Sigmoid colon (tissue), 7 donors: ENCODE data around the gene MYLK4. TPM values are rescaled to one million over a fixed set of nuclear protein-coding genes. Genes with fewer than 3 reads are reported as not detected.

ENCODE experiments used
- DNase-seq: peaks from one replicate; pipeline ENCODE4 v3.0.0-alpha.2; 2019
- H3K27ac ChIP-seq, 4 donors: fragments of 200-600 bp; sonication (generic); one replicate each; pipeline ENCODE4 v1.5.1; 2016 to 2019; ENCODE audit warnings: mild to moderate bottlenecking in 1 of 4
- H3K27me3 ChIP-seq, 3 donors: fragments of 200-600 bp; sonication (generic); one replicate each; pipeline ENCODE4 v1.5.1; 2019; ENCODE audit warnings: mild to moderate bottlenecking in 1 of 3
- H3K36me3 ChIP-seq, 4 donors: fragments of 200-600 bp; sonication (generic); one replicate each; pipeline ENCODE4 v1.5.1; 2016 to 2019
- H3K4me1 ChIP-seq, 4 donors: fragments of 200-600 bp; sonication (generic); one replicate each; pipeline ENCODE4 v1.5.1; 2017 to 2019
- H3K4me3 ChIP-seq, 4 donors: fragments of 200-600 bp; sonication (generic); one replicate each; pipeline ENCODE4 v1.5.1; 2017 to 2019; ENCODE audit warnings: mild to moderate bottlenecking in 2 of 4, moderate library complexity in 1 of 4
- H3K9me3 ChIP-seq, 4 donors: fragments of 200-600 bp in 3 of 4; sonication (generic) in 3 of 4; one replicate each; pipeline versions ENCODE4 v1.5.1 to v1.6.1; 2013 to 2019
- CTCF ChIP-seq, 4 experiments: fragments of 450-650 bp in 3 of 4; fragments of 200-600 bp in 1 of 4; IDR thresholded peaks; one replicate each; pipeline ENCODE4 v1.5.1; 2016 to 2019; ENCODE audit warnings: antibody characterized with exemption in 4 of 4, mild to moderate bottlenecking in 3 of 4, moderate library complexity in 2 of 4
- EP300 ChIP-seq, 4 donors: sonication (generic); formaldehyde crosslinking; IDR thresholded peaks; one replicate each; pipeline ENCODE4 v1.6.1; 2017; ENCODE audit warnings: antibody characterized with exemption in 4 of 4
- POLR2A ChIP-seq, 2 donors: fragments of 450-650 bp; IDR thresholded peaks; one replicate each; pipeline ENCODE4 v1.6.1; 2016; ENCODE audit warnings: antibody characterized with exemption in 2 of 2, mild to moderate bottlenecking in 2 of 2, moderate library complexity in 2 of 2
- POLR2AphosphoS5 ChIP-seq, 4 donors: sonication (generic); formaldehyde crosslinking; IDR thresholded peaks; one replicate each; pipeline ENCODE4 v1.6.1; 2017; ENCODE audit warnings: antibody characterized with exemption in 4 of 4
- WGBS, 2 donors: extraction: QIAGEN DNeasy Blood & Tissue Kit; methylation state at CpG; one replicate each; pipeline ENCODE4 v1.1.7; 2013; 5-methylcytosine and 5-hydroxymethylcytosine counted together
- intact Hi-C: fragments of 100-400 bp; cut with DNase I; formaldehyde crosslinking; loops from one replicate; pipeline ENCODE4 v1.15.1; 2023
- polyA plus RNA-seq, 3 donors: library from polyadenylated mRNA; stranded (reverse); fragments of 200-250 nt; gene quantifications; one replicate each; pipeline ENCODE4 v1.2.3, GENCODE V29; 2013
- total RNA-seq, 4 donors: library from RNA; depleted of rRNA; stranded (reverse); fragments of >200 nt; gene quantifications; one replicate each; pipeline ENCODE4 v1.1.0, GENCODE V29; 2016
- donor health status: healthy with polysubstance abuse.
- donor health status: Bipolar disorder and iron deficiency.
- donor health status: healthy.

The MYLK4 gene
- total and polyA plus RNA-seq, 7 donors: under 0.01 to 1.1 (median 0.32) TPM; not detected in 1

- DNase-seq: no peak
- Histone ChIP-seq H3K27me3 (no peaks in the 10 kb centered on the region), H3K4me1 (peaks cover 0 to 35% (median 25%) of the 10 kb centered on the region in 4 donors), H3K27ac (no peak overlapping the region), H3K9me3 (peaks cover 0 to 10% (median 0%) of the 10 kb centered on the region in 4 donors), H3K4me3 (no peak overlapping the region), H3K36me3 (no peaks in the 10 kb centered on the region)
- intact Hi-C loops: no loop called here
- WGBS, 2 donors: 92 to 93% methylated on average over 5 of the region's 5 CpGs
- no peak for TF ChIP-seq POLR2AphosphoS5 (IDR thresholded peaks at IDR 0.05)
Measured at GRCh38 chr6:2712102-2712501, 38.6 kb downstream of the MYLK4 start.

- Histone ChIP-seq H3K9me3 (peaks cover 0 to 10% (median 0%) of the 10 kb centered on the region in 4 donors), H3K36me3 (no peaks in the 10 kb centered on the region), H3K4me1 (peaks cover 0 to 27% (median 18%) of the 10 kb centered on the region in 4 donors), H3K27ac (no peak overlapping the region), H3K4me3 (no peak overlapping the region), H3K27me3 (no peaks in the 10 kb centered on the region)
- DNase-seq: no peak
- TF ChIP-seq CTCF (IDR thresholded peaks at IDR 0.05): no peak
- TF ChIP-seq EP300 (IDR thresholded peaks at IDR 0.05): no peak
- no peak for TF ChIP-seq POLR2AphosphoS5 (IDR thresholded peaks at IDR 0.05)
- TF ChIP-seq POLR2A (IDR thresholded peaks at IDR 0.05): no peak
- intact Hi-C loops: no loop called here
Measured at GRCh38 chr6:2710412-2710811, 40.3 kb downstream of the MYLK4 start.

- Histone ChIP-seq H3K27me3 (no peaks in the 10 kb centered on the region), H3K9me3 (peaks cover 0 to 10% (median 0%) of the 10 kb centered on the region in 4 donors), H3K4me1 (peaks cover 0 to 8% (median 2%) of the 10 kb centered on the region in 4 donors), H3K27ac (no peak overlapping the region), H3K4me3 (no peak overlapping the region), H3K36me3 (no peaks in the 10 kb centered on the region)
- WGBS, 2 donors: 86 to 92% methylated on average over 5 of the region's 5 CpGs
- intact Hi-C loops: no loop called here
- DNase-seq: no peak
- TF ChIP-seq POLR2AphosphoS5 (IDR thresholded peaks at IDR 0.05) (no peak), CTCF (IDR thresholded peaks at IDR 0.05) (no peak), POLR2A (IDR thresholded peaks at IDR 0.05) (no peak), EP300 (IDR thresholded peaks at IDR 0.05) (no peak)
Measured at GRCh38 chr6:2708456-2708855, 42.3 kb downstream of the MYLK4 start.

- TF ChIP-seq CTCF (IDR thresholded peaks at IDR 0.05) (no peak), EP300 (IDR thresholded peaks at IDR 0.05) (no peak), POLR2A (IDR thresholded peaks at IDR 0.05) (no peak), POLR2AphosphoS5 (IDR thresholded peaks at IDR 0.05) (no peak)
- Histone ChIP-seq H3K27me3 (no peaks in the 10 kb centered on the region), H3K4me3 (no peak overlapping the region), H3K36me3 (no peaks in the 10 kb centered on the region), H3K9me3 (peaks cover 0 to 10% (median 0%) of the 10 kb centered on the region in 4 donors), H3K27ac (no peak overlapping the region), H3K4me1 (no peaks in the 10 kb centered on the region)
- 46 to 78% methylated on average over 7 of the region's 7 CpGs for WGBS, 2 donors
- no peak for DNase-seq
- intact Hi-C loops: no loop called here
Measured at GRCh38 chr6:2706558-2706957, 44.2 kb downstream of the MYLK4 start.

- Histone ChIP-seq H3K27ac (no peak overlapping the region), H3K4me3 (no peak overlapping the region), H3K4me1 (no peaks in the 10 kb centered on the region), H3K27me3 (no peaks in the 10 kb centered on the region), H3K36me3 (no peaks in the 10 kb centered on the region), H3K9me3 (peaks cover 0 to 3% (median 0%) of the 10 kb centered on the region in 4 donors)
- intact Hi-C loops: no loop called here
- no peak for DNase-seq
- no peak for TF ChIP-seq POLR2A (IDR thresholded peaks at IDR 0.05)
- no peak for TF ChIP-seq POLR2AphosphoS5 (IDR thresholded peaks at IDR 0.05)
- no peak for TF ChIP-seq EP300 (IDR thresholded peaks at IDR 0.05)
- TF ChIP-seq CTCF (IDR thresholded peaks at IDR 0.05): no peak
- WGBS, 2 donors: 79 to 84% methylated on average over 2 of the region's 2 CpGs
Measured at GRCh38 chr6:2705256-2705655, 45.5 kb downstream of the MYLK4 start.
